ENCODE data around the gene POPDC2. TPM values are rescaled to one million over a fixed set of nuclear protein-coding genes. Genes with fewer than 3 reads are reported as not detected.

The POPDC2 gene
- total and polyA plus RNA-seq, 7 donors, result 30.7 to 205 (median 137) TPM

DNA sequence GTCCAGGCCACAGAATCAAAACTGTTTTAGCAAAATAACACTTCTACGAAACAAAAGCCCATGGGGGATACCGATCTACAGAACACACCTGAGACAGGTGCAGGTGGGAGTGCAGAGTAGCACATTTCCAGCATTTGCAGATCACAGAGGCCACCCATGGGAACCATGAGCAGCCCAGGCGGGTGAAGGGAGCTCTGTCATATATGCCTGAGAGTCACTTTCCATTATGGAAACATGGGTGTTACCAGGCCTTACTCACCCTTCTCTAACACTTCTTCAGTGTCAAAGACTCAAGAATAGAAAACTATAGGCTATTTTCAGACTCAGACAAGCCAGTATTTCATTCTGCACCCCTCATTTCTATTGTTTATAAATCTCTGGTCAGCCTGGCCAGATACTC, 59.2 kb downstream of the POPDC2 start:
- intact Hi-C loops (cut with DNase I), result no loop called here
- Histone ChIP-seq H3K27ac (no peak overlapping the region), H3K9me3 (no peaks in the 10 kb centered on the region), H3K36me3 (ENCODE audit: insufficient read depth in 1 of 2, low read depth in 1 of 2) (no peaks in the 10 kb centered on the region), H3K4me3 (no peak overlapping the region), H3K4me1 (peaks cover 36% of the 10 kb centered on the region), H3K27me3 (ENCODE audit: insufficient read depth in 3 of 3, low read length in 2 of 3) (no peaks in the 10 kb centered on the region)
- ATAC-seq, result peak in 3 of 4 donors; percentile 33 to 43 (median 34)
- DNase-seq, result no peak
- 84 to 89% (median 87%) methylated on average over 3 of the region's 3 CpGs for WGBS, 3 donors
- TF ChIP-seq, protein P1, sequence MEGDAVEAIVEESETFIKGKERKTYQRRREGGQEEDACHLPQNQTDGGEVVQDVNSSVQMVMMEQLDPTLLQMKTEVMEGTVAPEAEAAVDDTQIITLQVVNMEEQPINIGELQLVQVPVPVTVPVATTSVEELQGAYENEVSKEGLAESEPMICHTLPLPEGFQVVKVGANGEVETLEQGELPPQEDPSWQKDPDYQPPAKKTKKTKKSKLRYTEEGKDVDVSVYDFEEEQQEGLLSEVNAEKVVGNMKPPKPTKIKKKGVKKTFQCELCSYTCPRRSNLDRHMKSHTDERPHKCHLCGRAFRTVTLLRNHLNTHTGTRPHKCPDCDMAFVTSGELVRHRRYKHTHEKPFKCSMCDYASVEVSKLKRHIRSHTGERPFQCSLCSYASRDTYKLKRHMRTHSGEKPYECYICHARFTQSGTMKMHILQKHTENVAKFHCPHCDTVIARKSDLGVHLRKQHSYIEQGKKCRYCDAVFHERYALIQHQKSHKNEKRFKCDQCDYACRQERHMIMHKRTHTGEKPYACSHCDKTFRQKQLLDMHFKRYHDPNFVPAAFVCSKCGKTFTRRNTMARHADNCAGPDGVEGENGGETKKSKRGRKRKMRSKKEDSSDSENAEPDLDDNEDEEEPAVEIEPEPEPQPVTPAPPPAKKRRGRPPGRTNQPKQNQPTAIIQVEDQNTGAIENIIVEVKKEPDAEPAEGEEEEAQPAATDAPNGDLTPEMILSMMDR (IDR thresholded peaks at IDR 0.05), result no peak

DNA sequence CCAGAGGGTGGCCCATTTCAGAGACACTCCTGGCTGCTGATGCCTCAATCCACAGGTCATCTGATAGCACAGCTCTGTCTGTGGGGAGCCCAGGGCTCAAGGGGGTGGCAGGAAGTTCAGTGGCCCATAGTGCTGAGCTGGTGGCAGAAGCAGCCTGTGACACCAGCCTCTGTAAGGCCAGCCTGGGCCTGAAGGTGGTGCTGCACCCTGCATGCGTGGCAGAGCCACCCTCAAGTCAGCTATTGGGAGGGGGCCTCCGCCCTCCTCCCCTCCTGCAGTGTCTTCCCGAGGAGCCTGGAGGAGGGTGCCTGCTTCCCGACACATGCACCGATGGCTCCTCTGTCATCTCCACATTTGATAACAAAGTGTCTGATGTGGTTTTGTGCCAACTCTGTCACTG, 59.7 kb downstream of the POPDC2 start:
- TF ChIP-seq, protein P1 (IDR thresholded peaks at IDR 0.05), result peak; percentile 31
- Histone ChIP-seq H3K27me3 (ENCODE audit: insufficient read depth in 3 of 3, low read length in 2 of 3) (no peaks in the 10 kb centered on the region), H3K4me1 (peaks cover 40% of the 10 kb centered on the region), H3K9me3 (no peaks in the 10 kb centered on the region), H3K27ac (no peak overlapping the region), H3K36me3 (ENCODE audit: insufficient read depth in 1 of 2, low read depth in 1 of 2) (no peaks in the 10 kb centered on the region), H3K4me3 (no peak overlapping the region)
- WGBS, 3 donors, result 66 to 73% (median 68%) methylated on average over 4 to 5 of the region's 5 CpGs
- intact Hi-C loops (cut with DNase I), result no loop called here
- ATAC-seq (peak in 3 of 4 donors; percentile 43 to 72 (median 61)), DNase-seq (peak; percentile 26 to 59)

DNA sequence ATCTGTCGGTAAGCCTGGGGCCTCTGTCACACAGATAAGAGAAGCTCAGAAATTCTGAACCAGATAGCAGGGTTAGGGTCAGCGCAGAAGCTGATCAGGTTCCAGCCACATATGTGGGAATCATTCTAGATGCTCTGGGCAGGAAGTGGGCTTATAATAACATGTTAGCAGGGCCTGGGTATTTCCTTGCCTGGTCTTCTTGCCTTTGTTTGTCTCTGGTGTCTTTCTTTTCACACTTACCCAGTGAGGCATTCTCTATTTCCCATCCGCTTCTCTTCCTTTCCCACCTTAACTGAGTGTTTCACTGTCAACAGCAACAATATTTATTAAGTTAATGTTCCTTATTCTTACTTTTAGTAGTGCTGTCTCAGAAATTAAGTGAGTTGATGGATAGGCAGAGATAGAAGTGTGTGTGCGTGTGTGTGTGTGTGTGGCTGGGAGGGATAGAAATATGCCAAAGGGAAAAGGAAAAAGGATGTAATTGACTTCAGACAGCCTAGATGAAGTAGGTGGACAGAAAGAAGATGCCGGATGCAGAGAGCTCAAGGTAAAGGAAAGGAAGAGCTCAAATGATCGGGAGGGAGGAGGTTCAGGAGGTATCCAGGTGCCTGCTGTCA, 60.7 kb downstream of the POPDC2 start:
- Histone ChIP-seq H3K4me3 (no peak overlapping the region), H3K27me3 (ENCODE audit: insufficient read depth in 3 of 3, low read length in 2 of 3) (no peaks in the 10 kb centered on the region), H3K27ac (no peak overlapping the region), H3K4me1 (peaks cover 47% of the 10 kb centered on the region), H3K36me3 (ENCODE audit: insufficient read depth in 1 of 2, low read depth in 1 of 2) (no peaks in the 10 kb centered on the region), H3K9me3 (no peaks in the 10 kb centered on the region)
- intact Hi-C loops (cut with DNase I), result loop anchor here (2.0 to 5.0 kb wide), 3 partner anchors 31 to 78 kb away; partner anchors contain the start of gene COX17 (in 1 of the 2)
- ATAC-seq, result no peak
- 87 to 96% (median 91%) methylated on average over 6 of the region's 6 CpGs for WGBS, 3 donors
- no peak for DNase-seq
- TF ChIP-seq, protein P1 (IDR thresholded peaks at IDR 0.05), result no peak

DNA sequence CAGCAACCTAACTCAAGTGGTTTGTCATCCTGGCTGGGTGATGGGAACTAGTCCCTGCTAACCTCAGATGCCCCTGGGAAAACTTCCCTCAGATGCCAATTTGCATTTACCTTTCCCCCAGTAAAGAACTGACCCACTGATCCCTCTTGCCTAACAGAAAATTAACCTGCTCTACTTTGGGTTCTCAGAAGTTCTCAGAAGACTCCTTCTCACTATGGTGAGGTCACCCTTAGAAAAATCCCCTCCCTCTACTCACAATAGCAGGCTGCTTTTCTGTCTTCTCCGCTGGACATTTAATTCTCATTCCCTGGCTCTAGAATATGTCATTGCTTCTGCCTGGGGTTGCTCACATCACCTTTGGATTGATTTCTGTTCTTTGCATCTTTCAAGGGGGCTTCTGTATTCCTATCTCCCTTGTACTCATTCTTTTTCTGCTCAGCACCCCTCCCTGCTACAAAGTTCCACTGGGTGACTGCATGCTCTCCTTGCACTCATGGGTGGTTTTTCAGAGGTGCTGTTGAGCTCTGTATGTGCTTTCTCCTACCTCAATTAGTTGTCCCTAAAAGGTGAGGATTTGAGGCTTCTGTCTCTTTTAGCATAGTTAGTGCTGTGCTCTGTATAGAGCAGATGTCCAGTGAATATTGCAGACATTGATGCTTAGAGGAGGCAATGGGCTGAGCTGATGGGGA, 61.8 kb downstream of the POPDC2 start:
- Histone ChIP-seq H3K9me3 (no peaks in the 10 kb centered on the region), H3K4me3 (peak overlapping the region; percentile 33)

More for the DNA sequence above, 61.8 kb downstream of the POPDC2 start:
- Histone ChIP-seq H3K36me3 (ENCODE audit: insufficient read depth in 1 of 2, low read depth in 1 of 2) (no peaks in the 10 kb centered on the region), H3K4me1 (peaks cover 47% of the 10 kb centered on the region), H3K27ac (peak overlapping the region; percentile 92), H3K27me3 (ENCODE audit: insufficient read depth in 3 of 3, low read length in 2 of 3) (no peaks in the 10 kb centered on the region)
- 74 to 84% (median 80%) methylated on average over 1 of the region's 1 CpG for WGBS, 3 donors
- TF ChIP-seq, protein P1 (IDR thresholded peaks at IDR 0.05), result no peak
- DNase-seq (no peak), ATAC-seq (no peak)
- intact Hi-C loops (cut with DNase I), result loop anchor here (2.0 to 5.0 kb wide), 3 partner anchors 32 to 79 kb away; partner anchors contain the start of gene COX17 (in 1 of the 2)
